HTR-8/SVneo (cell line): ENCODE data around the gene CNTN4.
"Not testable (repeated sequence)": the region's sequence is repeated elsewhere in the genome, so short reads cannot be mapped to it uniquely, and the experiment has no call there.

Source experiments
- DNase-seq: peaks from one replicate; pipeline ENCODE4 v3.0.0; 2011; ENCODE audit warnings: low spot score, mixed read lengths; ENCODE audit not compliant: insufficient read length
- FAIRE-seq: peaks from 2 replicates; lab custom pipeline; 2011; peaks lifted over from hg19 to GRCh38; lab: Jason Lieb, UNC

CNTN4 gene

DNA sequence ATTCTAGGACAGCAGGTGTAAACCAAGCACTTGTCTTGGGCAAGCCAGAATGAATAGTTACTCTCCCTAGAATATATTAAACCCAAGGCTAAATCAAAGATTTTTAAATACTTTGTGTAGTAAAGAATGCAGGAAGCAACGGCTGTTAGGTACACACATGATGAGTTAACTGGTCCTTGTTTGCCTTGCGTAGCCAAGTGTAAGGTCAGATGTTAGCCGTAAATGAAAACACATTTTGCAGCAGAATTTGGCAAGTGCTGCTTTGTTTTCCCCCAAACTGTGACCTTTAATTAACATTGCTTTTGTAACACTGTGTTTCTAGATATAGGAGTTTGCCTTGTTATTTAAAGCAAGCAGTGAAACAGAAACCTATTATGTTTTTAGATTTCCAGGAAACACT lies 642.9 kb downstream of the CNTN4 start:
- FAIRE-seq (no peak), DNase-seq (no peak)

DNA sequence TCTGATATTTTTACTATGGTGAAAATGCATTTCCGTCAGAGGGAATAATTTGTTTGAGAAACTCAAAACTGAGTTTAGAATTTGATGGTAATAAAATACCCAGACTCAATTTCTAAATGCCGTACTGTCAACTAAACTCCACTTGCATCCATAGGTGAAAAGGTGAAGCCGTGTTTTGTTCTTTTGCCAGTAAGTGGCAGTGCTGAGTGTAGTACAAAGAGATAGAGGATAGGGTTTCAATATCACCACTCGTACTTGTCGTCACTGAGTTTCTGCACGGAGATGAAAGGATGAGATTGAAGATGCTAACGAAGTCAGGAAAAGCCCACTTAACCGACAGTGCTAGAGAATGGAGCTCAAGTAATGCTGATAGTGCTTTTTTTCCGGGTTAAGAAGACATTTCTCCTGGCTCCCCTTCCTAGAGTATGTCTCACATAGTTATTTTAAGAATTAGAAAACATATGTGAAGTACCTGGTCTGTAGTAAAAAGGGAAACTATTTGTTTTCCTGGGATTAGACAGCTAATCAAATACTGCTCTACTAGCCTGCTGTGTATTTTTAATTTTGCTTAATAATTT lies 666.4 kb downstream of the CNTN4 start:
- no peak for FAIRE-seq
- DNase-seq, result no peak

DNA sequence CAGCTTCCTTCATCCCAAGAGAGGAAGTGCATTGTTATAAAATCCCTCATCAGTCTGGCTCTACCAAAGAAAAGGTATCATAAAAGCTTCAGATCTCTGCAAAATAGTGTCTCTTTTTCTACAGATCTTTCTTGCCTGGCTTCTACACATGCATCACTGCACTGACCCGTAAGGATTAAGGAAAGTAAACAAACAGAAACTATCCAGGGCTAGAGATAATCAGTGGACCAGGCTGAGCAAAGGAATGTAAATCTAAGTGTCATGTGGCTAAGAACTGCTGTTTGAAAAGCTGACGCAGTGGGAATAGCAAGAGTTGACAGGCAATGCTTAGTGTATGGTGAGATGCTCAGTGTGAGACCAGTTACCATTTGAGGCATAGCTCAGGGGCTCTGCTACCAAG lies 671.8 kb downstream of the CNTN4 start:
- no peak for FAIRE-seq
- DNase-seq, result no peak

DNA sequence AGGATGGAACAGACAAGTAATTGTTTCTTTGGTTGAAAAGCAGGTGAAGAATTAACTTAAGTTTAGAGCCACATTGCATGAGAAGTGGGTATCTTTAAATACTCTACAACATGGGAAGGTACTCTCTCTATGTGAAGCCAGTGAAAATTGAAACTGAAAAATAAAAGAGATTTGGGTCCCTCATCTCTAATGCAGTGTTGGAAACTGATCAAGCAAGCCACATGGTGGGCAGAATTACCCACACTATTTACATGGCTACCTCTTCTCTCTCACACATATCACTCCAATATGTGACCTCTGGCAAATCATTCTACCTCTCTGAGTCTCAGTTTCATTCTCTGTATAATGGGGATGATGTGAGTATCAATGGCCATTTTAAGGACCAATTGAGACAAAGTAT lies 672.5 kb downstream of the CNTN4 start:
- DNase-seq (no peak), FAIRE-seq (no peak)

DNA sequence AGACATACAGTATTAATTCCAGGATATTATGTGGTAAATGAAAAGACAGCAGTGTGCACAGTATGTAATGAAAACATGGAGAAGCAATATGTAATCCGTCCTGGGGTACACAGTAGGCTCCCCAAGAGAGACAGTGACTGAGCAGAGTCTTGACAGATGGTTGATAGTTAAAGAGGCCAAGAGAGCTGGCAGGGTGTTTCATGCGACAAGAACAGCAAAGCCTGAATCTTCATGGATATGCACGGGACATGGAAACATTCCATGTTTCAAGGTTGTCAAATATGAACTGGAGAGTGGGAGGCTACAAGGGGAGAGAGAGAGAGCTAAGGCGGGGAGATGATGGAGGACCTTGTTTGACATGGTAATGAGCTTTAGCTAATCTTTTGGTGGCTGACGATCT lies 673.1 kb downstream of the CNTN4 start:
- no peak for FAIRE-seq
- DNase-seq, result no peak

DNA sequence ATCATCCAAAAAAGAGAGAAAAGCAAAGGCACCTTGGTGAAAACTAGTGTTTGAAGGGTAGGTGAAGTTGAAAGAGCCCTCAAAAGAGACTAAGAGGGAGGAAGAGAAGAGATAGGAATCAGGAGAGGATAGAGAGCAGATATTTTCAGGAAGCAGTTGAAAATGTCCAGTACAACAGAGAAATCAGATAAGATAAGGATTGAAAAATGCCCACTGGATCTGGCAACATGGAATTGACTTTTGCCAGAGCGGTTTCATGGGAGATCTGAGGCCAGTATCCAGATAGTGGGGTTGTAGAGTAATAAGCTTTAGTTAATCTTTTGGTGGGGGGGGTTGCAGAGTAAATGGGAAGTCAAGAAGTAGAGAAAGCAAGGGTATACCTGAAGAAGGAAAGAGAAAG lies 674.1 kb downstream of the CNTN4 start:
- FAIRE-seq (no peak), DNase-seq (no peak)

DNA sequence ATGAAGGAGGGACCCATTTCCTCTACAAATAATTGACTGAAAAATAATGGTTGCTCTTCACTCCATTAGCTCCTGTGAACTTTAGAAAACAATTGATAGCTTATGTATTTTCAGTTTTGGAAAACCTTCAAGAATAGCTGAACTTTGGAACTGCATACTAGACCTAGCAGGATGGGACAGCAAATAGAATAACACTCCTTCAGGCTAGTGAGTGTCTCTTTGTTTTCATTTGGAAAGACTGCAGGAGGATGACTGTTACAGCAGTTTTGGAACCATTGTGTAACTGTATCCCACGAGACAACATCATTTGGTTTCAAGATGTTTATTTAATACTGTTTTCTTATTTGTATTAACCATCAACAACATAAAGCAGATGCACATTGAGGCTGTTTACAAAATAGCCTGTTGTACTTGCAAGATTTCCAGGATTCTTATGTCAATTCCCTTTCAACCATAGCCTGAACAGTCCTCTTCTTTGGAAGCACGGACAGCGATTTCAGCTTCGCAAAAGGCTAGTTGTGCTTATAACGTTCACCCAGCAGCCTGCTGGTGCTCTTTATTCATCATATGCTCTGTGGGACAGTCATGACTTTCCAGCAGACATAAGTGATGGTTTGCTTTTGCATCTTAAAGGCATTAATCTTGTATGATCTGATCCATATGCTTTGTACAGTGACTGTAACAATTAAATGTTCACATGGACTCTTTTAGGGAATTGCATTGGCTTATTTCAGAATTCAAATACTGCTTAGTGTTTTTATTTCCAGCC lies 676.0 kb downstream of the CNTN4 start:
- DNase-seq, result no peak

DNA sequence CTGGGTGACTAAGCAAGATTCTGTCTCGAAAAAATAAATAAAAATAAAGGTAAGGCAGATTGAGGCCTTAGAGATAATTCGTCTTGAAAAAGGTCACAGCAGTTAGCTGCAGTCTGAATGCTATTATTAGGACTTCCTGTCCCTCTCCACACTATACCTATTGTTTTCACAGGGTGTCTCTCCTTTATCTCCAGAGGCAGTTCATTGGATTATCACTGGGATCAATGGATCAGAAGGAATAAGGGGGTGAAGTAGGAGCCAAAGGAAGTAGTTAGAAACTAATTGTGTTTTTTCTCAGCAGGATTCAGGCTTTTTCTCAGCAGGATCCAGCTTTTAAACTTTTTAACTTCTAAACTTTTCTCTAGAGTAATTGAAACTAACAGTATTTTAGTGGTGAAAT lies 684.6 kb downstream of the CNTN4 start:
- DNase-seq, result no peak
- no peak for FAIRE-seq

More for the DNA sequence above, 676.0 kb downstream of the CNTN4 start:
- no peak for FAIRE-seq

DNA sequence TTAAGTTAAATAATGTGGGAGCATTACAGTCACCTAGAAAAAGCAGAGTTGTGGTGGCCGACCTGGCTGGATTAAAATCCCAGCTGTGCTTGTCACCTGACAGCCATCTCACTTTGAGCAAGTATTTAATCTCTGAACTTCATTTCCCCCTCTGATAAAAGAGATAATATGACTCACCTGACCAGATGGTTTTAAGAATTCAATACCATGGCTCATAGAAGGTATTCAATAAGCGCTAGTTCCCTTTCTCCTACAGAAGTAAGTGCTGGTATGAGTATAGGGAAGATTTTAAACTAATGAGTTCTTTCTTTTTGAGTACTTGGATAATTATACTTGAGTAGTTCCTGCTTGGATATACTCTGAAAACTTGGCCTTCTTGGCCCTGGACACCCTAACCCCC lies 686.0 kb downstream of the CNTN4 start:
- no peak for DNase-seq
- no peak for FAIRE-seq

DNA sequence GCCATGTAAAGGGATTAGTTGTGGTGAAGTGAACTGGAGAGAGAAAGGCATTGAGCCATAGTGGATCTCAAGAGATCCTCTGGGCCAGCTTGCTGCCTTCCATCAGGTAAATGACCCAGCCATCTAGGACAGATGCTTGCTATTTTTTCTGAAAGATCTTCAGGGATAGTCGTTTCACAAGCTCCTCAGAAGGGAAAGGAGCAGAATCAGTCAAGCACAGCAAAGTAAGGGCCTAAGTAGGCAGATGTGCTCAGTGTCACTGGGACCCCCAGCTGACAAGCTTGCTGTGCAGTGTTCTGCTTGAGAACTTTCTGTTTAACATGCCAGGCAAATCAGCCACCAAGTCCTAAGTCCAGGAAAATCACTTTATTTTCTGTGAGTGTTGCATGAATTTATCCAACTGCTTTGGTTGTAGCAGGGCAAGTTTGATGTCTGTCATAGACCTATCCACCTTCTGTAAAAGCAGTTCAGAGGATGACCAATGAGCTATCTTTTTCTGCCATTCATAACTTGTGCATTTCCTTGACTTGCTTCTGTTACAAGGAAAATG lies 691.7 kb downstream of the CNTN4 start:
- FAIRE-seq, result no peak

DNA sequence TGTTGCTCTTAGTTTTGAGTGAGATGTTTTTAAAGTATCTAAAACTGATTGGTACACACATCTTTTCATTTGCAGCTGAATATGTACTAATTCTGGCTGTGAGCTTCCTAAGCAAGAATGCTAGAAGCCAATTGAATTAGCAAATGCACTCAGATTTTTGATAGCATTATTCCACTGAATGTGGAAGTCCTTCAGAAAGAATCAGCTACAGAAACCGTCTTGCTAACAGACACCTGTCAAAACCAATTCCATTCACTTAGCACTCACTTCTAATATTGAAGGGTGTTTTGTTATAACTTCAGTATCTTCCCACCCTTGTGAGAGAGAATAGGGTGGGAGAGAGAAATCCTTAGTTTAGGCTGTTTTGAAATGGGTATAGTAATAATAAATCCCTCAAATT lies 693.8 kb downstream of the CNTN4 start:
- FAIRE-seq (no peak), DNase-seq (no peak)

More for the DNA sequence above, 691.7 kb downstream of the CNTN4 start:
- no peak for DNase-seq

DNA sequence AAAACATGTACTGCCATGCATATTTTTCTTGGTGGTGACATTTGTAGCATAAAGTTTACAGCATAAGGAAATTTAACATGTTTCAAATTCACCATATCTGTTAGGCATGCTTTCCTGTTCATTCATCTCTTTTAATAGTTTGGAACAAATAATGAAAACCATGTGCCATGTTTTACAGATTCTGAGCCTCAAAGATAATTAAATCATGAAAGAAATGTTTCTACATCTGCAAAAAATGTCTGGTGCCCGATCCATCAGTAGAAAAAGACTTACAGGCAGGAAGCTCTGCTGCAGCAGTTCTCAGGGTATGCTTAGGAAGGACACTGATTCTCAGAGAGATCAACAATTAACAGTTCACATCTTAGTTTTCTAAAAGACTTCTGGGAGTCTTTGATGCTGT lies 695.3 kb downstream of the CNTN4 start:
- no peak for DNase-seq
- no peak for FAIRE-seq

DNA sequence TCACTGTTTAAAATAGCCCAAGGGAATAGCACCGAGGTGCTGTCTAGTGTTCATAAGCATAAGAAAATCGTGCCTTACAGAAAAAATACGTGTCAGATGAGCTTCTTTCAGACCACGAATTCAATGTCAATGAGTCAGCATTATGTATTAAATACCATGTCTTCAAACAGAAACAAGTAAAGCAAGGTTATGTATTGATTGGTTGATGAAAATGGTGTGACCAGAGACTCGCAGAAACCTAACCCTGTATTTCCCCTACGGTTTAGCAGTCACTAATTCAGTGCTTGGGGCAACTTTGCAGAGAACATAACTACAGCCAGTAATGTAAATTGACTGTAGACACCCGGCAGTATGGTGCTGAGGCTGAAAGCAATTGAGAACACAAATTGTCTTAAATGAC lies 703.8 kb downstream of the CNTN4 start:
- DNase-seq (no peak), FAIRE-seq (no peak)

DNA sequence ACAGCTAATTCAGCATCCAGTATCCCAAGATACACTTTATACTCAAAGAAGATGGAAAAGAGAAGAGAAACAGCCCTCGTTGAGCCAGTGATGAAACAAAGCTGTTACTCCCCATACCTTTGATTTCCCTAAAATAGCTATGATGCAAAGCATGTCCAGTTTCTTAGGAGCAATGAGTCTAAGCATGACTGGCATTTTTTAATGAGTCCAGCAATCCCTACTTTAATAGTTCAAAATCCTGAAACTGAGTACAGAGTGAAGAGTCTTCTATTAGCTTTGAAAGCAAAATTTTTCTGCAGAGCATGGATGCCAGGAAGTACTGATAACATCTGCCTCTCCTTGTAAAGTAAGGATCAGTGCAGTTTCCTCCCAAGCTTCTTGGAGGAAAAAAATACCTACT lies 708.8 kb downstream of the CNTN4 start:
- no peak for FAIRE-seq
- no peak for DNase-seq

DNA sequence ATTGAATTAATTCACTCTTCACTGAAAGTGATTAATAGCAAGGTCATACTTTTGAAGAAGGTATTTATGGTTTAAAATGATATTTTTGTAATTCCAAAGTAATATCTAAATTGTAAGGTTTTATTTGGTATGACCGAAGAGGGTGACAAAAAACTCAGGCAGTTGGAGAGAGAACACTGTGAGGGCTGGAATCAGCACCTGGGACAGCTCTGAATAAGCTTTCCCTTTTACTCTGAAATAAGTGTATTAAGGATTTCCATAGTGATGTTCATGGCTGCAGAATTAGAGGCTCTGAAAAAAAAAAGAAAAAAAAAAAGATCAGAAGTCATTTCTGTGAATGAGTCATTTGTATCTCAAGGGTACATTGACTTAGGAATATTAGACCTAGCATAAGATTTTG lies 712.1 kb downstream of the CNTN4 start:
- DNase-seq (no peak), FAIRE-seq (no peak)

DNA sequence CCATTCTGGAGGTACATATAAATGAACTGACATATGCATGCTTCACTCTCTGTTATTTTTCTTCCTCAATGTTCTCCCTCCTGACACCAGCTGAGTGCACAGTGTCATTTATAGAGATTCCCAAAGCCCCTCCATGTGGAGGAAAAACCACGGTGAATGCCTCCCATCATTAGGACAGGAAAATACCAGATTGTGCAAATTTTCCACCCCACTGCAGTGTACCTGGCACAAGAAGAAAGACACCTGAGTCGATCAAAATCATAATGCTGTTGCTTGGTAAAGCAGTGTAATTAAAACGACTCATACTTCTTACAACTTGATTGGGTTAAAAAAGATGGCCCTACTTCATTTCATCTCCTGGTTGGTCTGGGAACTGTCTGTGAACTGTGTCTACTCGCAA lies 720.9 kb downstream of the CNTN4 start:
- FAIRE-seq (no peak), DNase-seq (no peak)

DNA sequence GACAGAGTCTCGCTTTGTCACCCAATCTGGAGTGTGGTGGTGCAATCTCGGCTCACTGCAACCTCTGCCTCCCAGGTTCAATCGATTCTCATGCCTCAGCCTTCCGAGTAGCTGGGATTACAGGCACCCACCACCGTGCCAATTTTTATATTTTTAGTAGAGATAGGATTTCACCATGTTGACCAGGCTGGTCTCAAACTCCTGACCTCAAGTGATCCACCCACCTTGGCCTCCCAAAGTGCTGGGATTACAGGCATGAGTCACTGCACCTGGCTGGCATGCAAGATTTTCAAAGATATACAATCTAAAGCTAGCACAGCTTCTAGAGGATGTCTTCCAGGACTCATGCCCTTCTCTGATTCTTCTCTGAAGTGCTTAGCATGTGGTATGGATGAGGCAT lies 722.3 kb downstream of the CNTN4 start:
- not testable (repeated sequence) for FAIRE-seq, DNase-seq

DNA sequence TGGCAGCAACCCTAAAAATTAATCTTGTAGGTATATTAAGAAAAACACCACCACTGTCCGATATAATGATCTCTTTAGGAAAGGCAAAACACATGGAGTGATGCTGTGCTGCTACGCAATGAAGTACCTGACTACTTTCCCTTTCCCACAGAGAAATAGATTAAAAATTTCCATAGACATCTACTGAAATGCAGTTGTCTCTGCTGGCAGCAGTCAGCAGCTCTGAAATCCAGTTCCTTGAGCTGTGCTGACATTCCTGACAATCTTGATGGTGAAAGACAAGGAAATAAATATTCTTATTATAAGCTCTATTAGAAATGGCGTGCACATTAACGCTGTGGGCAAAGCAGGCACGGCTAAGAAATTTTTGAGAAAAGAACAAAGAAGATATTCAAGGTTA lies 723.9 kb downstream of the CNTN4 start:
- no peak for FAIRE-seq

DNA sequence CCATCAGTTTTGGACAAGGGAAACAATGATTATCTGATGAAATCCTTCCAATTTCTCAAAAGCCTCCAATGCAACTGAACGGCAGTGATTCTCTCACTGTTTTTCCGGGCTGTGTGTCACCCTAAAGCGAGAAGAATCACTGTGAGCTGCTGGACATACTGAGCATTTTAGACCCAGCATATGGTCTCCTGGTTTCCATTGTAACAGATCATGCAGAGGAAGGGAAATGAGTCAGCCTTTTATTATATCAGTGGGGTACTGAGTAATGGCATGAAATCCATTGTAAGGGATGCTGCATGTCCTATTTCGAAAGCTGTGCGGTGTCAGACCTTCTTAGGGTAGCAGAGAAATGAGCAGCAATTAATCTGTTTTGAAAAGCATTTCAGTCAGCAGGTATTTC lies 724.4 kb downstream of the CNTN4 start:
- no peak for FAIRE-seq

More for the DNA sequence above, 723.9 kb downstream of the CNTN4 start:
- DNase-seq, result no peak

DNA sequence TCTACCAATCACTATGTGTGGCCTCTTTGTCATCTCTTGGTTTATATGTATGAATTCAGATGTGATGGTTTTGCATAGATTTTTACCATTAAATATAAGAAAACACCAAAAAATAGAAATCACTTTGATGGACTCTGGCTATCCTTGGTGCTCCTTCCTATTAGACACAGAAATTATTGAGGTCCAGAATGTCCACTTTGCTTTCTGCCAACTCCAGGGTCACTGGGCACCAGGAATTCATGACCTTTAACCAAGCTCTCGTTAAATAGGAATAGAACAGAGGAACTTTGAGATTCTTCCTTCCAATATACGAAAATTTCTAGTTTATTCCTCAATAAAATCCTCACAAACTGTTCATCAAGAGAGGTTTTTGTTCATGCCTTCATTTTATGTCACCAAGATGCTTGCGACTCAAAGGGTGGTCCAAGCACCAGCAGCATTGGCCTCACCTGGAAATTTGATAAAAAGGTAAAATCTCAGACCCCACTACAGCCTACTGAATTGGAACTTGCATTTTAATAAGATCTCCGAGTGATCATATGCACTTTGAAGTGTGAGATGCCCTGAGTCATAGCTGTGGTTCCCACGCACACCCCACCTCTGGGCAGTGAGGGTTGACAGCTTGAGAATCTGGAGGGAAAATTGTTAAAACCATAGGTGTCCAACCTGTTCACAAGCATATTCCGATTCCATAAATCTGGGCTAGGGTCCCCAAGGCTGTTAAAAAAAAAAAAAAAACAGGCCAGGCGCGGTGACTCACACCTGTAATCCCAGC lies 725.0 kb downstream of the CNTN4 start:
- FAIRE-seq (no peak), DNase-seq (no peak)

More for the DNA sequence above, 724.4 kb downstream of the CNTN4 start:
- DNase-seq, result no peak

DNA sequence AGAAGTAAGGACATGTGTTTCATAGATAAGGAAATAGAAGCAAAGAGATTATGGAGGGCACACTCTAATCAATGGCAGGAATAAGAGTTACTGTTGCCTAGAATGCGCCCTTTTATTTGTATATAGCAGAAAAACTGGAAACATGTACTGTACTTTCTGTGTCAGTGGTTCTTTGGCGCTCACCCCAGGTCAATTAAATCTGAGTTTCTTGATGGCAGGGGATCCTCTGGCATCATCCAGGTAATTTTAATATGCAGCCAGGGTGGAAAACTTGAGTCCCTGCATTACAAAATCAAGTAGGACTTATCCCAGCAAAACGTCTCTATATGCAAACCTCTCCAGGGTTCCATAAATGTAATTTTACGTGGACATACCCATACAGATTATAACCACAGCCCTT lies 727.4 kb downstream of the CNTN4 start:
- no peak for DNase-seq
- FAIRE-seq, result no peak
